Activated CD8-positive, alpha-beta T cell treated with anti-CD3 and anti-CD28 coated beads for 36 hours (primary cell): ENCODE measurements around the gene RPSA. TPM values are rescaled to one million over a fixed set of nuclear protein-coding genes. Genes with fewer than 3 reads are reported as not detected.

Experiments used
- ATAC-seq: fragments of 200-7000 bp; cut with Tn5 transposase; one replicate; pipeline ENCODE4 v1.10.0; 2021; ENCODE audit warnings: mild to moderate bottlenecking, moderate library complexity
- CTCF ChIA-PET: fragments of 350-600 bp; sonication (Branson Sonifier 250); formaldehyde crosslinking; loops from one replicate; lab custom pipeline; 2021; ENCODE audit warnings: antibody characterized with exemption; lab: Charles Lee
- POLR2A ChIA-PET: fragments of 350-600 bp; sonication (Branson Sonifier 250); formaldehyde crosslinking; loops from one replicate; lab custom pipeline; 2021; ENCODE audit warnings: antibody characterized with exemption; lab: Charles Lee
- DNase-seq: peaks from one replicate; pipeline ENCODE4 v3.0.0-alpha.2; 2020
- H3K27ac Mint-ChIP-seq: one replicate; pipeline ENCODE4 v1.8.0; 2021; ENCODE audit warnings: mild to moderate bottlenecking, mixed read lengths
- H3K27me3 Mint-ChIP-seq: one replicate; pipeline ENCODE4 v1.8.0; 2021; ENCODE audit warnings: mixed read lengths
- H3K36me3 Mint-ChIP-seq: one replicate; pipeline ENCODE4 v1.8.0; 2021; ENCODE audit warnings: low read depth, mixed read lengths
- H3K4me1 Mint-ChIP-seq: one replicate; pipeline ENCODE4 v1.8.0; 2021; ENCODE audit warnings: low read depth, mixed read lengths
- H3K4me3 Mint-ChIP-seq: one replicate; pipeline ENCODE4 v1.8.0; 2021; ENCODE audit warnings: mild to moderate bottlenecking, moderate library complexity, mixed read lengths
- H3K9me3 Mint-ChIP-seq: one replicate; pipeline ENCODE4 v1.8.0; 2021; ENCODE audit warnings: mixed read lengths
- CTCF ChIP-seq: fragments of 200-600 bp; IDR thresholded peaks from one replicate; pipeline ENCODE4 v1.8.0; 2022; ENCODE audit warnings: antibody characterized with exemption, mild to moderate bottlenecking
- intact Hi-C: fragments of 100-400 bp; cut with micrococcal nuclease; formaldehyde crosslinking; loops from one replicate; pipeline ENCODE4 v1.10.0; 2022
- total RNA-seq, 2 experiments: library from RNA; stranded (reverse); gene quantifications; one replicate each; pipeline ENCODE4 v1.2.3, GENCODE V29; 2021

Gene RPSA
- total RNA-seq, 2 experiments from 2014 or later: 3,048 to 3,061 TPM

- Mint-ChIP-seq H3K4me3 (no peak overlapping the region), H3K27ac (no peak overlapping the region), H3K4me1 (no peaks in the 10 kb centered on the region), H3K27me3 (no peaks in the 10 kb centered on the region), H3K36me3 (peaks cover 9% of the 10 kb centered on the region), H3K9me3 (no peaks in the 10 kb centered on the region)
- intact Hi-C loops: no loop called here
- ATAC-seq (no peak), DNase-seq (no peak)
- ChIA-PET POLR2A (interaction anchor here (0.9 kb wide), 1 partner anchor 14 kb away, joined by 4 read pairs; the partner anchor contains the start of gene RPSA), CTCF (interaction anchor here (0.9 to 1.4 kb wide), 2 partner anchors 14 to 78 kb away, joined by 3 to 4 read pairs; no protein-coding TSS in a partner anchor)
- TF ChIP-seq CTCF: no peak
Observed at GRCh38 chr3:39420543-39420942, 14.0 kb downstream of the RPSA start.

- no peaks in the 10 kb centered on the region for H3K4me1 Mint-ChIP-seq
- TF ChIP-seq CTCF: no peak
- ChIA-PET POLR2A (interaction anchor here (0.6 to 4.3 kb wide), 2 partner anchors 9 to 950 kb away, joined by 3 to 32 read pairs; no protein-coding TSS in a partner anchor), CTCF (no interaction called here)
- intact Hi-C loops: no loop called here
- DNase-seq (no peak), ATAC-seq (no peak)
- H3K9me3 Mint-ChIP-seq: no peaks in the 10 kb centered on the region
- H3K27me3 Mint-ChIP-seq: no peaks in the 10 kb centered on the region
- no peak overlapping the region for H3K27ac Mint-ChIP-seq
- H3K36me3 Mint-ChIP-seq: peaks cover 7% of the 10 kb centered on the region
- H3K4me3 Mint-ChIP-seq: no peak overlapping the region
Observed at GRCh38 chr3:39423436-39423970, 17.0 kb downstream of the RPSA start.

GRCh38 chr3:39426312-39426711, 19.8 kb downstream of the RPSA start:
- Mint-ChIP-seq H3K4me1 (no peaks in the 10 kb centered on the region), H3K27ac (no peak overlapping the region), H3K36me3 (peaks cover 5% of the 10 kb centered on the region), H3K4me3 (no peak overlapping the region), H3K9me3 (no peaks in the 10 kb centered on the region), H3K27me3 (peaks cover 1% of the 10 kb centered on the region)
- ChIA-PET POLR2A (interaction anchor here (1.0 to 4.3 kb wide), 2 partner anchors 12 to 19 kb away, joined by 3 to 32 read pairs; no protein-coding TSS in a partner anchor), CTCF (interaction anchor here (0.9 kb wide), 1 partner anchor 73 kb away, joined by 4 read pairs; no protein-coding TSS in a partner anchor)
- DNase-seq (no peak), ATAC-seq (no peak)
- intact Hi-C loops: no loop called here
- no peak for TF ChIP-seq CTCF

GRCh38 chr3:39427506-39427905, 21.0 kb downstream of the RPSA start:
- no peak for TF ChIP-seq CTCF
- Mint-ChIP-seq H3K4me1 (no peaks in the 10 kb centered on the region), H3K36me3 (no peaks in the 10 kb centered on the region), H3K4me3 (no peak overlapping the region), H3K9me3 (no peaks in the 10 kb centered on the region), H3K27me3 (peaks cover 1% of the 10 kb centered on the region), H3K27ac (no peak overlapping the region)
- ATAC-seq (no peak), DNase-seq (no peak)
- ChIA-PET POLR2A (interaction anchor here (1.2 to 4.3 kb wide), 2 partner anchors 10 to 13 kb away, joined by 4 to 32 read pairs; no protein-coding TSS in a partner anchor), CTCF (interaction anchor here (1.0 kb wide), 1 partner anchor 11 kb away, joined by 3 read pairs; no protein-coding TSS in a partner anchor)
- intact Hi-C loops: no loop called here

GRCh38 chr3:39428745-39429201, 22.3 kb downstream of the RPSA start:
- intact Hi-C loops: no loop called here
- CTCF ChIA-PET: no interaction called here
- no peaks in the 10 kb centered on the region for H3K36me3 Mint-ChIP-seq
- H3K4me1 Mint-ChIP-seq: no peaks in the 10 kb centered on the region
- H3K27ac Mint-ChIP-seq: no peak overlapping the region
- H3K9me3 Mint-ChIP-seq: no peaks in the 10 kb centered on the region
- no peak for TF ChIP-seq CTCF
- DNase-seq (no peak), ATAC-seq (no peak)
- POLR2A ChIA-PET: interaction anchor here (1.0 to 1.2 kb wide), 2 partner anchors 11 to 22 kb away, joined by 3 to 4 read pairs; no protein-coding TSS in a partner anchor
- H3K4me3 Mint-ChIP-seq: no peak overlapping the region
- peaks cover 1% of the 10 kb centered on the region for H3K27me3 Mint-ChIP-seq
